Body of pancreas (tissue), 4 donors: ENCODE data around the gene NDUFA7.

Source experiments
- CTCF ChIP-seq, 7 experiments: fragments of 450-650 bp in 4 of 7; fragments of 200-600 bp in 3 of 7; sonication (generic) in 3 of 7; IDR thresholded peaks; one replicate each; pipeline ENCODE4 v1.5.1; 2016 to 2019; ENCODE audit warnings: antibody characterized with exemption in 7 of 7
- POLR2A ChIP-seq, 3 donors: fragments of 450-650 bp; IDR thresholded peaks; one replicate each; pipeline ENCODE4 v1.6.1; 2016; ENCODE audit warnings: antibody characterized with exemption in 3 of 3, mild to moderate bottlenecking in 2 of 3

GRCh38 chr19:8307965-8308866 lies 13.0 kb downstream of the NDUFA7 start, which contains the start of gene CD320:
- TF ChIP-seq CTCF (IDR thresholded peaks at IDR 0.05) (no peak), POLR2A (IDR thresholded peaks at IDR 0.05) (peak; percentile 46 to 59 (median 55))
